GM18909 (cell line): ENCODE results near the gene FAM89B.

ENCODE experiments used
- ATAC-seq: cut with Tn5 transposase; IDR thresholded peaks from one replicate; pipeline ENCODE4 v1.9.1; 2021; ENCODE audit warnings: mild to moderate bottlenecking; ENCODE audit not compliant: unreplicated experiment, poor library complexity

Gene FAM89B

DNA sequence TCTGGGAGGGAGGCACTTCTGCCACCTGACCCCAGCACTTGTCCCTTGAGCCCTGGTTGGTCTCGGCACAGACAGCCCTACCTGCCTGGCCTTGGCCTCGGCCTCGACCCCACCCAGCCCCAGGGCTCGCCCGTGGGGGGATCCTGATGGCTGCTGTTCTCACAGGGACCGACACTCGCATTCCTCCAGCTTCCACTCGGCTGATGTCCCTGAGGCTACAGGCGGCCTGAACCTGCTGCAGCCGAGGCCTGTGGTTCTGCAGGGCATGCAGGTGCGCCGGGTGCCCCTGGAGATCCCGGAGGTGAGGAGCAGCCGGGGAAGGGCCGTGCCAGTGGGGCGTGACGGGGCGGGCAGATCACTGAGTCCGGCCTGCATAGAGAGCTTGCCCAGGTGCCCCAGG, 48.3 kb downstream of the FAM89B start:
- no peak for ATAC-seq

DNA sequence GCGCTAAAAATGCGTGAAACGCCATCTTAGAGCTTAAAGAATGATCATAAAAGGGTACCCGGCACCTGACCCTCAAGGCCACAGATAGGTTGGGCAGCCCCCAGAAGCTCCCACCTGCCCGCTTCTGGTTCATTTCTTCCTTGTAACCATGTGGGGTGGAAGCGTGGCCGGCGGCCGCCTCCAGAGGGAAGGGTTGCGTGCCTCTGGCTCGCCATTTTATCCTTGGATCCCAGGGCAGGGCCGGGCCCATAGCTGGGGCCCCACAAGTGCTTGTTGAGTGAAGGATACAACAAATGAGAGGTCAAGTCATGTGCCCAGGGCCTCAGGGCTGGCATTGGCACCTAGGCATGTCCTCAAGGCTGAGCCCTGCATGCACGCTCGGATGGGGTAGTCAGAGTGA, 49.1 kb downstream of the FAM89B start:
- no peak for ATAC-seq

DNA sequence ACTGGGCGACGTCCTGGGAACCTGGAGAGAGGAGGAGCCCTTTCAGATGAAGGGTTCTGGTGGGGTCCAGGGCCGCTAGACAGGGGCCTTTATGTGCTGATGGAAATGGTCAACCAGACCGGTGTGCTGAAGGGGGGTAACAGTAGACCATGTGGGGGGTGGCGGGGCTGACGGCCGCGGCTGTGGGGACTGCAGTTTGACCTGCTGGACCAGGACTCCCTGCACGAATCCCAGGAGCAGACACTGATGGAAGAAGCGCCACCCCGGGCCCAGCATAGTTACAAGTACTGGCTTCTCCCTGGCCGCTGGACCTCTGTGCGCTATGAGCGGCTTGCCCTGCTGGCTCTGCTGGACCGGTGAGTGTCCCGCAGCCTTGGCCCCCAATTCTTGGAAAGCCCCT, 49.7 kb downstream of the FAM89B start:
- no peak for ATAC-seq

DNA sequence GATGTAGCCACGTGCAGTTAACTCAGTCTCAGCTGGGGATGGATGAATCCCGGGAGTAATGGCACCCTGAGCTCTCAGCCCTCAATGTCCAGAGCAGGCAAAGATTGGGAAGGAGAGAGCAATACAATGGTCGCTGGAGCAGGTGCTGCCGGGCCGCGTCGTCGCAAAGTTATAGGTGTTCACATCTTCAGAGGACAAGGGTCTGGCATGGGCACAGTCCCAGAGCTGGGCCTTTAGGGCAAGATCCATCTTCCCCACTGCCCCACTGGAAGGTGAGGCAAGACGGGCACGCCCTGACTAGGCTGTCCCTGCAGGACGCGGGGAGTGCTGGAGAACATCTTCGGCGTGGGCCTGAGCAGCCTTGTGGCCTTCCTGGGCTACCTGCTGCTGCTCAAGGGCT, 50.8 kb downstream of the FAM89B start:
- ATAC-seq = no peak
